ENCODE data around the gene THY1.

Gene THY1

GRCh38 chr11:119419834-119420492 is 3.0 kb downstream of the THY1 start:
- no peaks in the 10 kb centered on the region for H3K9me2 ChIP-seq (ENCODE audit: low read depth, low read length)
- TF ChIP-seq EZH2 (IDR thresholded peaks at IDR 0.05; ENCODE audit: borderline replicate concordance, low read length) (no peak), CTCF (IDR thresholded peaks at IDR 0.05; ENCODE audit: low read length) (no peak)
- no peaks in the 10 kb centered on the region for H4K20me1 ChIP-seq (ENCODE audit: insufficient read depth, low read length)
- no peak overlapping the region for H3K4me3 ChIP-seq (ENCODE audit: low read depth, low read length, poor library complexity, severe bottlenecking)
- H3K4me2 ChIP-seq (ENCODE audit: low read length) = no peak overlapping the region
- no peaks in the 10 kb centered on the region for H3K79me2 ChIP-seq (ENCODE audit: insufficient read depth, low read length)
- H3K9me3 ChIP-seq (ENCODE audit: low read length) = no peaks in the 10 kb centered on the region
- H3K9ac ChIP-seq (ENCODE audit: low read length) = no peak overlapping the region
- H3K36me3 ChIP-seq (ENCODE audit: insufficient read depth, low read length) = no peaks in the 10 kb centered on the region
- no peaks in the 10 kb centered on the region for H3F3A ChIP-seq (ENCODE audit: insufficient read depth, low read length)
- H3K27ac ChIP-seq (ENCODE audit: low read depth, low read length, poor library complexity, severe bottlenecking) = no peak overlapping the region
- no peaks in the 10 kb centered on the region for H3K4me1 ChIP-seq (ENCODE audit: insufficient read depth, low read length, severe bottlenecking)
- H2AFZ ChIP-seq (ENCODE audit: low read length) = no peak overlapping the region
- H3K27me3 ChIP-seq (ENCODE audit: insufficient read depth, low read length) = no peaks in the 10 kb centered on the region

GRCh38 chr11:119419246-119419645 is 3.7 kb downstream of the THY1 start:
- Histone ChIP-seq H2AFZ (ENCODE audit: low read length) (no peak overlapping the region), H3K9me3 (ENCODE audit: low read length) (no peaks in the 10 kb centered on the region), H3K9me2 (ENCODE audit: low read depth, low read length) (no peaks in the 10 kb centered on the region), H3K4me3 (ENCODE audit: low read depth, low read length, poor library complexity, severe bottlenecking) (no peak overlapping the region), H3K36me3 (ENCODE audit: insufficient read depth, low read length) (no peaks in the 10 kb centered on the region), H3K4me1 (ENCODE audit: insufficient read depth, low read length, severe bottlenecking) (no peaks in the 10 kb centered on the region), H3K27ac (ENCODE audit: low read depth, low read length, poor library complexity, severe bottlenecking) (no peak overlapping the region), H4K20me1 (ENCODE audit: insufficient read depth, low read length) (no peaks in the 10 kb centered on the region), H3K9ac (ENCODE audit: low read length) (no peak overlapping the region), H3K79me2 (ENCODE audit: insufficient read depth, low read length) (no peaks in the 10 kb centered on the region), H3K4me2 (ENCODE audit: low read length) (no peak overlapping the region), H3K27me3 (ENCODE audit: insufficient read depth, low read length) (no peaks in the 10 kb centered on the region), H3F3A (ENCODE audit: insufficient read depth, low read length) (no peaks in the 10 kb centered on the region)
- TF ChIP-seq CTCF (IDR thresholded peaks at IDR 0.05; ENCODE audit: low read length) (no peak), EZH2 (IDR thresholded peaks at IDR 0.05; ENCODE audit: borderline replicate concordance, low read length) (no peak)

GRCh38 chr11:119418759-119419158 is 4.2 kb downstream of the THY1 start:
- Histone ChIP-seq H3K9me3 (ENCODE audit: low read length) (no peaks in the 10 kb centered on the region), H3K9me2 (ENCODE audit: low read depth, low read length) (no peaks in the 10 kb centered on the region), H3K79me2 (ENCODE audit: insufficient read depth, low read length) (no peaks in the 10 kb centered on the region), H3K4me3 (ENCODE audit: low read depth, low read length, poor library complexity, severe bottlenecking) (no peak overlapping the region), H3K9ac (ENCODE audit: low read length) (no peak overlapping the region), H3K36me3 (ENCODE audit: insufficient read depth, low read length) (no peaks in the 10 kb centered on the region), H4K20me1 (ENCODE audit: insufficient read depth, low read length) (no peaks in the 10 kb centered on the region), H3K4me1 (ENCODE audit: insufficient read depth, low read length, severe bottlenecking) (no peaks in the 10 kb centered on the region), H3K4me2 (ENCODE audit: low read length) (no peak overlapping the region), H3K27me3 (ENCODE audit: insufficient read depth, low read length) (no peaks in the 10 kb centered on the region), H2AFZ (ENCODE audit: low read length) (no peak overlapping the region), H3F3A (ENCODE audit: insufficient read depth, low read length) (no peaks in the 10 kb centered on the region), H3K27ac (ENCODE audit: low read depth, low read length, poor library complexity, severe bottlenecking) (no peak overlapping the region)
- TF ChIP-seq CTCF (IDR thresholded peaks at IDR 0.05; ENCODE audit: low read length) = no peak
- no peak for TF ChIP-seq EZH2 (IDR thresholded peaks at IDR 0.05; ENCODE audit: borderline replicate concordance, low read length)

All from OCI-LY1 (cell line).